Measurements from ENCODE around the gene PCDHGB6. TPM values are rescaled to one million over a fixed set of nuclear protein-coding genes. Genes with fewer than 3 reads are reported as not detected.
"Not testable (repeated sequence)": the region's sequence is repeated elsewhere in the genome, so short reads cannot be mapped to it uniquely, and the experiment has no call there.

PCDHGB6 gene
- total RNA-seq, 1 donor from 2014 or later, result 70.2 TPM

DNA sequence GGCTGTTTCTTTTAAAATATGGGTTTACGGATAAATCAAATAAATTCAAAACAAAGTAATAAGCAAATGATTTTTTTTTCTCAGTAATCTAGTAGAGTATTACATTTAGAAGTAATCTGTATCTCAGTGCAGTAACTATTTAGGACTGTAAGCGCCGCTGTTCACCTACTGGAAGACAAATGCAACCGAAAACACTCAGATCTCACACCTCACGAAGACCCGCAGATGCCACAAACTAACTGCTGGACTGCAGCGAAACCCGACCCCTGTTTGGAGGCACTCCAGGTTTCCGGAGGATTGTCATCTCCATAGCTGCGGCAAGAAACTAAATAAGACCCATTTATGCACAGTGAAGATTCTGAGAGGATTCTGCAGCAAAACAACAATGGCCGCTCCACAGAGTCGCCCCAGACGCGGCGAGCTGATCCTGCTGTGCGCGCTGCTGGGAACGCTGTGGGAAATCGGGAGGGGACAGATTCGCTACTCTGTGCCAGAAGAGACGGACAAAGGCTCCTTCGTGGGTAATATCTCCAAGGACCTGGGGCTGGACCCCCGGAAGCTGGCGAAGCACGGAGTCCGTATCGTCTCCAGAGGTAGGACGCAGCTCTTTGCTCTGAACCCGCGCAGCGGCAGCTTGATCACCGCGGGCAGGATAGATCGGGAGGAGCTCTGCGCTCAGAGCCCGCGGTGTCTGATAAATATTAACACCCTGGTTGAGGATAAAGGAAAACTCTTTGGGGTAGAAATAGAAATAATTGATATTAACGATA lies 15.2 kb upstream of the PCDHGB6 start, which contains the start of gene PCDHGA8:
TSS of gene PCDHGA8 (plus strand) at position 205 of the 770 bp plus-strand sequence. CDS start at position 386, 181 bp downstream.
- Mint-ChIP-seq H3K9me3 (ENCODE audit: unreplicated experiment) (peaks cover 30% of the 10 kb centered on the region), H3K36me3 (ENCODE audit: unreplicated experiment) (peaks cover 9% of the 10 kb centered on the region), H3K4me1 (ENCODE audit: unreplicated experiment) (no peaks in the 10 kb centered on the region), H3K4me3 (ENCODE audit: unreplicated experiment) (no peak within 1 kb of the TSS), H3K27ac (ENCODE audit: unreplicated experiment) (no peak within 1 kb of the TSS), H3K27me3 (ENCODE audit: unreplicated experiment) (no peaks in the 10 kb centered on the region)
- no peak for DNase-seq (ENCODE audit: extremely low spot score, unreplicated experiment)
- TF ChIP-seq CTCF (IDR thresholded peaks at IDR 0.05), result no peak

GRCh38 chr5:141393267-141393666 lies 14.6 kb upstream of the PCDHGB6 start:
- DNase-seq (ENCODE audit: extremely low spot score, unreplicated experiment), result no peak
- peaks cover 9% of the 10 kb centered on the region for H3K36me3 Mint-ChIP-seq (ENCODE audit: unreplicated experiment)
- no peak overlapping the region for H3K4me3 Mint-ChIP-seq (ENCODE audit: unreplicated experiment)
- H3K27me3 Mint-ChIP-seq (ENCODE audit: unreplicated experiment), result no peaks in the 10 kb centered on the region
- TF ChIP-seq CTCF (IDR thresholded peaks at IDR 0.05), result no peak
- no peak overlapping the region for H3K27ac Mint-ChIP-seq (ENCODE audit: unreplicated experiment)
- peaks cover 30% of the 10 kb centered on the region for H3K9me3 Mint-ChIP-seq (ENCODE audit: unreplicated experiment)
- H3K4me1 Mint-ChIP-seq (ENCODE audit: unreplicated experiment), result no peaks in the 10 kb centered on the region

DNA sequence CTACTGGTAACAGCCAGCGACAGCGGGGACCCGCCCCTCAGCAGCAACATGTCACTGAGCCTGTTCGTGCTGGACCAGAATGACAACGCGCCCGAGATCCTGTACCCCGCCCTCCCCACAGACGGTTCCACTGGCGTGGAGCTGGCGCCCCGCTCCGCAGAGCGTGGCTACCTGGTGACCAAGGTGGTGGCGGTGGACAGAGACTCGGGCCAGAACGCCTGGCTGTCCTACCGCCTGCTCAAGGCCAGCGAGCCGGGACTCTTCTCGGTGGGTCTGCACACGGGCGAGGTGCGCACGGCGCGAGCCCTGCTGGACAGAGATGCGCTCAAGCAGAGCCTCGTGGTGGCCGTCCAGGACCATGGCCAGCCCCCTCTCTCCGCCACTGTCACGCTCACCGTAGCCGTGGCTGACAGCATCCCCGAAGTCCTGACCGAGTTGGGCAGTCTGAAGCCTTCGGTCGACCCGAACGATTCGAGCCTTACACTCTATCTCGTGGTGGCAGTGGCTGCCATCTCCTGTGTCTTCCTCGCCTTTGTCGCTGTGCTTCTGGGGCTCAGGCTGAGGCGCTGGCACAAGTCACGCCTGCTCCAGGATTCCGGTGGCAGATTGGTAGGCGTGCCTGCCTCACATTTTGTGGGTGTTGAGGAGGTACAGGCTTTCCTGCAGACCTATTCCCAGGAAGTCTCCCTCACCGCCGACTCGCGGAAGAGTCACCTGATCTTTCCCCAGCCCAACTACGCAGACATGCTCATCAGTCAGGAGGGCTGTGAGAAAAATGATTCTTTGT lies 13.2 kb upstream of the PCDHGB6 start:
- not testable (repeated sequence) for H3K4me1 Mint-ChIP-seq (ENCODE audit: unreplicated experiment); DNase-seq (ENCODE audit: extremely low spot score, unreplicated experiment); H3K4me3 Mint-ChIP-seq (ENCODE audit: unreplicated experiment); H3K36me3 Mint-ChIP-seq (ENCODE audit: unreplicated experiment); H3K27me3 Mint-ChIP-seq (ENCODE audit: unreplicated experiment); H3K27ac Mint-ChIP-seq (ENCODE audit: unreplicated experiment)
- peaks cover 23% of the 10 kb centered on the region for H3K9me3 Mint-ChIP-seq (ENCODE audit: unreplicated experiment)

DNA sequence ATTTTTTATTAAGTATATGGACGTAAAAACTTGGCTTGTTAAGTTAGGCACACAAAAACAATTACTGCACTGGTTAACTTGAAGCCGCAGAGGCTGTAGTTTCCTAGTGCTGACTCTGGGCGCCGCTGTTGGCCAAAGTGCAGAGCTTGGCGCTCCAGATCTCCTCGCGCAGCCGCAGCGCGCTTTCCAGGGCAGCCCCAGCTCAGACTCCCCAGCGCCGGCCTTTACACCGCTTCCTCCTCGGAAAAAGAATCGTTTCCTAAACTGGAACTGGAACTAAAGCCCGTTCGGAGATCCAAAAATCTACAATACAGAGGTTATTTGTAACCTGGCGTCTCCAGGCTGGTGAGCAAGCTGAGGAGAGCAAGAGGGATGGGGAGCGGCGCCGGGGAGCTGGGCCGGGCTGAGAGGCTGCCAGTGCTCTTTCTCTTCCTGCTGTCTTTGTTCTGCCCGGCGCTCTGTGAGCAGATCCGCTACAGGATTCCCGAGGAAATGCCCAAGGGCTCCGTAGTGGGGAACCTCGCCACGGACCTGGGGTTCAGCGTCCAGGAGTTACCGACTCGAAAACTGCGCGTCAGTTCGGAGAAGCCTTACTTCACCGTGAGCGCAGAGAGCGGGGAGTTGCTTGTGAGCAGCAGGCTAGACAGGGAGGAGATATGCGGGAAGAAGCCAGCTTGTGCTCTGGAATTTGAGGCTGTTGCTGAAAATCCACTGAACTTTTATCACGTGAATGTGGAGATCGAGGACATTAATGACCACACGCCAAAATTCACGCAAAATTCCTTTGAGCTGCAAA lies 9.9 kb upstream of the PCDHGB6 start, which contains the start of gene PCDHGB5:
TSS of gene PCDHGB5 (plus strand) at position 192 of the 796 bp plus-strand sequence. CDS start at position 373, 181 bp downstream.
- H3K27ac Mint-ChIP-seq (ENCODE audit: unreplicated experiment); DNase-seq (ENCODE audit: extremely low spot score, unreplicated experiment): not testable (repeated sequence)
- H3K9me3 Mint-ChIP-seq (ENCODE audit: unreplicated experiment), result peaks cover 11% of the 10 kb centered on the region

GRCh38 chr5:141398608-141399007 lies 9.2 kb upstream of the PCDHGB6 start:
- Mint-ChIP-seq H3K36me3 (ENCODE audit: unreplicated experiment) (peaks cover 7% of the 10 kb centered on the region), H3K4me1 (ENCODE audit: unreplicated experiment) (no peaks in the 10 kb centered on the region), H3K27ac (ENCODE audit: unreplicated experiment) (no peak overlapping the region), H3K27me3 (ENCODE audit: unreplicated experiment) (no peaks in the 10 kb centered on the region), H3K4me3 (ENCODE audit: unreplicated experiment) (no peak overlapping the region), H3K9me3 (ENCODE audit: unreplicated experiment) (peaks cover 12% of the 10 kb centered on the region)
- no peak for DNase-seq (ENCODE audit: extremely low spot score, unreplicated experiment)
- TF ChIP-seq CTCF (IDR thresholded peaks at IDR 0.05), result no peak

More for the DNA sequence above, 9.9 kb upstream of the PCDHGB6 start, which contains the start of gene PCDHGB5:
- H3K27me3 Mint-ChIP-seq (ENCODE audit: unreplicated experiment); H3K4me1 Mint-ChIP-seq (ENCODE audit: unreplicated experiment); H3K4me3 Mint-ChIP-seq (ENCODE audit: unreplicated experiment); H3K36me3 Mint-ChIP-seq (ENCODE audit: unreplicated experiment): not testable (repeated sequence)

Data from osteocyte (in vitro differentiated cells).